Ovary (tissue), 3 donors: Measurements from ENCODE around the gene NOX5.

Experiments
- CTCF ChIP-seq, 3 donors: fragments of 450-650 bp in 2 of 3; fragments of 200-600 bp in 1 of 3; IDR thresholded peaks; one replicate each; pipeline versions ENCODE4 v1.5.1 to v1.8.0; 2016 to 2022; ENCODE audit warnings: antibody characterized with exemption in 3 of 3, mild to moderate bottlenecking in 1 of 3
- POLR2A ChIP-seq: fragments of 450-650 bp; IDR thresholded peaks from one replicate; pipeline ENCODE4 v1.6.1; 2017; ENCODE audit warnings: antibody characterized with exemption, mild to moderate bottlenecking, moderate library complexity
- donor health status: DM: no; HTN: no; CAD: no.

- TF ChIP-seq CTCF (IDR thresholded peaks at IDR 0.05), result no peak
- TF ChIP-seq POLR2A, result no peak
Observed at GRCh38 chr15:69107025-69107620, 92.6 kb downstream of the NOX5 start.
